Endothelial cell (in vitro differentiated cells): Measurements from ENCODE around the gene TMEM81. TPM values are rescaled to one million over a fixed set of nuclear protein-coding genes. Genes with fewer than 3 reads are reported as not detected.

Source experiments
- DNase-seq: peaks from one replicate; pipeline ENCODE4 v3.0.0; 2021; ENCODE audit warnings: low spot score
- H3K27ac Mint-ChIP-seq: one replicate; pipeline ENCODE4 v1.8.0; 2021; ENCODE audit warnings: mixed read lengths, inconsistent platforms; ENCODE audit not compliant: unreplicated experiment
- H3K27me3 Mint-ChIP-seq: one replicate; pipeline ENCODE4 v1.8.0; 2021; ENCODE audit warnings: mild to moderate bottlenecking, moderate library complexity, mixed read lengths, inconsistent platforms; ENCODE audit not compliant: unreplicated experiment
- H3K36me3 Mint-ChIP-seq: one replicate; pipeline ENCODE4 v1.8.0; 2021; ENCODE audit warnings: mild to moderate bottlenecking, low read depth, mixed read lengths, inconsistent platforms; ENCODE audit not compliant: unreplicated experiment
- H3K4me1 Mint-ChIP-seq: one replicate; pipeline ENCODE4 v1.8.0; 2021; ENCODE audit warnings: mild to moderate bottlenecking, mixed read lengths, inconsistent platforms; ENCODE audit not compliant: unreplicated experiment
- H3K4me3 Mint-ChIP-seq: one replicate; pipeline ENCODE4 v1.8.0; 2021; ENCODE audit warnings: mild to moderate bottlenecking, mixed read lengths, inconsistent platforms; ENCODE audit not compliant: unreplicated experiment
- H3K9me3 Mint-ChIP-seq: one replicate; pipeline ENCODE4 v1.8.0; 2021; ENCODE audit warnings: mixed read lengths, inconsistent platforms; ENCODE audit not compliant: unreplicated experiment
- total RNA-seq: library from RNA; stranded (reverse); fragmentation: NEBNext Ultra II Directional; extraction: Animal tissue kit (Norgen Biotek cat#: 25700); gene quantifications from one replicate; pipeline ENCODE4 v1.2.1, GENCODE V29; 2021; ENCODE audit not compliant: unreplicated experiment
- TF ChIP-seq, protein P1 (sequence below): fragments of 200-600 bp; sonication (generic); IDR thresholded peaks from one replicate; pipeline ENCODE4 v1.5.0; 2021; ENCODE audit warnings: antibody characterized with exemption; ENCODE audit not compliant: unreplicated experiment

TMEM81 gene
- total RNA-seq, 1 donor from 2014 or later: 3.7 TPM

DNA sequence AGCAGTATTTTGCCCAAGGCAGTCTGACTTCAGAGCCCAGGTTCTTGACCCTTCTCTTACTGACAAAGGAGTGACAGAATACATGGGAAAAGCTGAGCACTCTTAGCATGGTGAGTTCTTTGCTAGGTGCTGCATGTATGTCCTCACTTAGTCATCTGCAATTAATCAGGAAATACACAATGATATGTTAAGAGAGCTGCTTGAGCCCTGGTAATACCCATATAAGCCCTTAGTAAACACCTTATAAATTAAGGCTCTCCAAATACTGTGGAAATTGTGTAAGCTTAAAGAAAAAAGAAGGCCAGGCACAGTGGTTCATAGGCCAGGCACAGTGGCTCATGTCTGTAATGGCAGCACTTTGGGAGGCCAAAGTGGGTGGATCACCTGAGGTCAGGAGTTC, 14.0 kb upstream of the TMEM81 start:
- no peak overlapping the region for H3K27ac Mint-ChIP-seq
- no peaks in the 10 kb centered on the region for H3K27me3 Mint-ChIP-seq
- no peak for DNase-seq
- H3K4me3 Mint-ChIP-seq: no peak overlapping the region
- no peaks in the 10 kb centered on the region for H3K9me3 Mint-ChIP-seq
- H3K4me1 Mint-ChIP-seq: no peaks in the 10 kb centered on the region
- TF ChIP-seq, protein P1, sequence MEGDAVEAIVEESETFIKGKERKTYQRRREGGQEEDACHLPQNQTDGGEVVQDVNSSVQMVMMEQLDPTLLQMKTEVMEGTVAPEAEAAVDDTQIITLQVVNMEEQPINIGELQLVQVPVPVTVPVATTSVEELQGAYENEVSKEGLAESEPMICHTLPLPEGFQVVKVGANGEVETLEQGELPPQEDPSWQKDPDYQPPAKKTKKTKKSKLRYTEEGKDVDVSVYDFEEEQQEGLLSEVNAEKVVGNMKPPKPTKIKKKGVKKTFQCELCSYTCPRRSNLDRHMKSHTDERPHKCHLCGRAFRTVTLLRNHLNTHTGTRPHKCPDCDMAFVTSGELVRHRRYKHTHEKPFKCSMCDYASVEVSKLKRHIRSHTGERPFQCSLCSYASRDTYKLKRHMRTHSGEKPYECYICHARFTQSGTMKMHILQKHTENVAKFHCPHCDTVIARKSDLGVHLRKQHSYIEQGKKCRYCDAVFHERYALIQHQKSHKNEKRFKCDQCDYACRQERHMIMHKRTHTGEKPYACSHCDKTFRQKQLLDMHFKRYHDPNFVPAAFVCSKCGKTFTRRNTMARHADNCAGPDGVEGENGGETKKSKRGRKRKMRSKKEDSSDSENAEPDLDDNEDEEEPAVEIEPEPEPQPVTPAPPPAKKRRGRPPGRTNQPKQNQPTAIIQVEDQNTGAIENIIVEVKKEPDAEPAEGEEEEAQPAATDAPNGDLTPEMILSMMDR: no peak
- H3K36me3 Mint-ChIP-seq: peaks cover 33% of the 10 kb centered on the region

DNA sequence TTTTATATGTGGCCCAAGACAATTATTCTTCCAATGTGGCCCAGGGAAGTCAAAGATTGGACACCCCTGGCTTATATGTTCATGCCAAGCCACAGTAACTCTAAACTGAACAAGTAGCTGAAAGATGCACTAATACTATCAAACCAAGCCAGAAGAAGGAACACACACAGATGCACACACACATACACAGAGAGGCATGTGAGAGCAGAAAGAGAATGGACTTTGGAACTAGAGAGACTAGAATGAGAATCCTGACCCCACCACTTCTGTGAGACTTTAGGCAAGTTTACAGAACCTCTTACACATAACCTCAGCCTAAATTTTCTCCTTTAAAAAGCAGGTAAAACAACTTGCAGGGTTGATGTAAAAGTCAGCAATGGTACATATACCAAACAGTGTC, 11.2 kb upstream of the TMEM81 start:
- H3K36me3 Mint-ChIP-seq: peaks cover 24% of the 10 kb centered on the region
- H3K4me3 Mint-ChIP-seq: no peak overlapping the region
- H3K27ac Mint-ChIP-seq: no peak overlapping the region
- H3K4me1 Mint-ChIP-seq: no peaks in the 10 kb centered on the region
- no peaks in the 10 kb centered on the region for H3K9me3 Mint-ChIP-seq
- no peak for DNase-seq
- peaks cover 3% of the 10 kb centered on the region for H3K27me3 Mint-ChIP-seq
- TF ChIP-seq, protein P1: no peak

DNA sequence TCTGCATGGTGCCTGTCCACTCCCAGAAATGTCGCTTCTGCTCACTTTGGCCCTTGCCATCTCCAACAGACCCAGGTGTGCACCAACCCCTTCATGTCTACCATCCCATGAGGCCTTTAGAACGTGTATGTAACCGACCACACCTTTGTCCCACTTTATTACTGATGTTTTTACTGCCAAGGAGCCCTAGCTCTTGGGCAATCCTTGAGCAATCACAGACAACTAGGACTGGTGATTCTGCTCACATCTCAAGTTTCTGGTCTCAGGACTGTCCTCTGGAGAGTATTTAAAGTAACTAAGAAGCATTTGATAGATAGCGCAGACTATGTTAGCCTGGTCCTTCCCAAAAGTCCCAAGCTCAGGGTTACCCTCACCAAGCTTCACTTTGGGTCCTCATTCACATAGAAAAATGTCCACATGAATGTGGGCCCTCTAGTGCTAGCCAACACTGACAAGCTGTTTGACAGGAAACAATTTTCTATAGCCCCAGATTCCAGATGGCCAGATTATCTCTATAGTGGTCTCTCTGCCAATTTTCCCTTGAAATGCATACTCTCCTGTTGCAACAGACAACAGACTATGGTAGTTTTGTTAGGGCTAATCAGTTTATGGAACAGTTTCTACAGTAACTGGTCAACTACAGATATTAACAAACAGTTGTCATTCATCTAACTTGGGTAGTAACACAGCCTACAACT, 6.9 kb upstream of the TMEM81 start:
- Mint-ChIP-seq H3K27ac (no peak overlapping the region), H3K4me1 (no peaks in the 10 kb centered on the region), H3K36me3 (peaks cover 8% of the 10 kb centered on the region), H3K27me3 (peaks cover 3% of the 10 kb centered on the region), H3K4me3 (no peak overlapping the region), H3K9me3 (no peaks in the 10 kb centered on the region)
- no peak for DNase-seq
- TF ChIP-seq, protein P1: no peak

DNA sequence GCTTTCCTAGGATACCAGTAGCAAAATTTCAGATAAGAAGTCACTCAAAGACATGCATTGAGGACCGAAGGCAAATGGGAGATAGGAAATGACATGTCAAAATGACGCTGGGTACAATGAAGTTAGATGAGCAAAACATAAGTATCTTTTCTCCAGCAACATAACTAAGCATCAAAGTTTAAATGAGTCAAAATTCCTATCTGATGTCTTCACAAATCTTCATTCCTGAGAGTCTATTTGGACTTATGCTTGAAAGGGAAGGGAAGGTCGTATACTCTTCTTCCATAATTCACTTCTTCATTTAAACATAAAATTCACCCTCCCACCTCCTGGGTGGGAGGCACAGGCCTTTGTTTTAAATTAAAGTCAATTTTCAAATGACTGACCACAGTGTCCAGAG, 4.1 kb upstream of the TMEM81 start:
- Mint-ChIP-seq H3K9me3 (no peaks in the 10 kb centered on the region), H3K27me3 (peaks cover 3% of the 10 kb centered on the region), H3K4me1 (peaks cover 3% of the 10 kb centered on the region), H3K27ac (no peak overlapping the region), H3K36me3 (peaks cover 8% of the 10 kb centered on the region), H3K4me3 (no peak overlapping the region)
- no peak for DNase-seq
- TF ChIP-seq, protein P1: no peak

DNA sequence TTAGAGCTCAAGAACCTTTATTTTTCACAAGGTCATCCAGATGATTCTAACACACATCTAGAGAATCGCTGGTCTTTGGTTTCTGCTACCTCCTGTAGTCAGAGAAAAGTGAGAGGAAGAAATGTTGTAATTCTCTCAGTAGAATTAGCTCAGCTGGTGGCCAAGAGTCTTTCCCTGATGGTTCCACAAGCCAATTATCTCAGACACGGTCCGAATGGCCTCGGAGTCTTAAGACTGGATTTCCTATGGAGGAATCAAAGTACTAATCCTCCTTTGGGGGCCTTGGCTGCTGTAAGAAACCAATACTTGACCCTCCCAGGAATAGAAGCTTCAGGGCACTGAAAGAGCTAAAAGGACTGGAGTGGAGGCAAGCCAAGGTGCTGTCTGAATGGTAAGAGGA, 1.8 kb downstream of the TMEM81 start:
- H3K36me3 Mint-ChIP-seq: peaks cover 12% of the 10 kb centered on the region
- no peaks in the 10 kb centered on the region for H3K27me3 Mint-ChIP-seq
- TF ChIP-seq, protein P1: no peak
- no peak overlapping the region for H3K4me3 Mint-ChIP-seq
- no peaks in the 10 kb centered on the region for H3K9me3 Mint-ChIP-seq
- H3K4me1 Mint-ChIP-seq: peaks cover 3% of the 10 kb centered on the region
- no peak overlapping the region for H3K27ac Mint-ChIP-seq
- DNase-seq: no peak
